Panc1 (cell line): ENCODE results near the gene ZKSCAN3.

Experiments used
- POLR2AphosphoS5 ChIP-seq: IDR thresholded peaks from 2 replicates; pipeline ENCODE4 v1.6.1; 2012; ENCODE audit warnings: mild to moderate bottlenecking, low read depth, low read length, moderate library complexity
- TF ChIP-seq, protein P1 (sequence below): fragments of 450-650 bp; IDR thresholded peaks from 2 replicates; pipeline ENCODE4 v1.5.1; 2017; ENCODE audit warnings: mild to moderate bottlenecking

DNA sequence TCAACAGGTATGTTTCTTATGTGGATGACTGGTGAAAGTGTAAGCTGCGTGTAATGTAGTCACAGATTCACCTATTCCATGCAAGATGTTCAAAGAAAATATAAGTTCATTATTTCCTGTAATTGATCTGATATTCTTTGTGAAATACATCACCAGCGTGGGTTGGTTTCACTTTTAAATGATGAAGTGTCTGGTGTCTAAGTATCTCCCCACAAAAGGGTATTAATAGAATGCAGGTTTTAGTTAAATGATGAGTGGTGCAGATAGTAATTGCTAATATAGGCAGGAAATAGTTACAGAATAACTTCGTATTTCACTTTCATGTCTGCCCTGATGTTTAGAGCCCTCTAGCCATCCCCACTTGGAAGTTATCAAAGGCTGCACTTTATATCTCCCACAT lies 46.2 kb upstream of the ZKSCAN3 start:
- TF ChIP-seq, protein P1, sequence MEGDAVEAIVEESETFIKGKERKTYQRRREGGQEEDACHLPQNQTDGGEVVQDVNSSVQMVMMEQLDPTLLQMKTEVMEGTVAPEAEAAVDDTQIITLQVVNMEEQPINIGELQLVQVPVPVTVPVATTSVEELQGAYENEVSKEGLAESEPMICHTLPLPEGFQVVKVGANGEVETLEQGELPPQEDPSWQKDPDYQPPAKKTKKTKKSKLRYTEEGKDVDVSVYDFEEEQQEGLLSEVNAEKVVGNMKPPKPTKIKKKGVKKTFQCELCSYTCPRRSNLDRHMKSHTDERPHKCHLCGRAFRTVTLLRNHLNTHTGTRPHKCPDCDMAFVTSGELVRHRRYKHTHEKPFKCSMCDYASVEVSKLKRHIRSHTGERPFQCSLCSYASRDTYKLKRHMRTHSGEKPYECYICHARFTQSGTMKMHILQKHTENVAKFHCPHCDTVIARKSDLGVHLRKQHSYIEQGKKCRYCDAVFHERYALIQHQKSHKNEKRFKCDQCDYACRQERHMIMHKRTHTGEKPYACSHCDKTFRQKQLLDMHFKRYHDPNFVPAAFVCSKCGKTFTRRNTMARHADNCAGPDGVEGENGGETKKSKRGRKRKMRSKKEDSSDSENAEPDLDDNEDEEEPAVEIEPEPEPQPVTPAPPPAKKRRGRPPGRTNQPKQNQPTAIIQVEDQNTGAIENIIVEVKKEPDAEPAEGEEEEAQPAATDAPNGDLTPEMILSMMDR: no peak
- TF ChIP-seq POLR2AphosphoS5: no peak
